Stimulated activated CD4-positive, alpha-beta T cell treated with anti-CD3 and anti-CD28 coated beads, Interleukin-4, amount 100 ng/mL, for 4 hours (primary cell): ENCODE results near the gene COL13A1.

Experiments used
- DNase-seq, 2 experiments: peaks; one replicate each; pipeline ENCODE4 v3.0.0-alpha.2; 2020

COL13A1 gene

DNA sequence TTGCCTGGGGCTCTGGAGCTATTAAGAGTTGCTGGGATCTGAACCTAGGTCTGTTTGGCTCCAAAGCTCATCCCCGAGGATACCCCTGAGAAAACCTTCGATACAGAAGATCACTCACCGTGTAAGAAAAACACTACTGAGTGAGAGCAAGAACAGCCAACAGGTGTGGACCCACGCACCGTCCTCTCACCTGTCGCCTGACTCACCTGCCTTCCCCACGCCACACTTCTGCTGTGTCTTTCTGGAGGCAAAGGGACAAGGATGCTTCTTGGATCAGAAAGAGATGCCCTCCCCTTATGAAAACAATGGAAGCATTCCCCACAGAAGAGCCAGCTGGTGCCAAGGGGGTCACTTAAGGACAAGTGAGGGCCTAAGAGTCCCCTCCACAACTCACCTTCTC, 46.7 kb downstream of the COL13A1 start:
- no peak for DNase-seq

DNA sequence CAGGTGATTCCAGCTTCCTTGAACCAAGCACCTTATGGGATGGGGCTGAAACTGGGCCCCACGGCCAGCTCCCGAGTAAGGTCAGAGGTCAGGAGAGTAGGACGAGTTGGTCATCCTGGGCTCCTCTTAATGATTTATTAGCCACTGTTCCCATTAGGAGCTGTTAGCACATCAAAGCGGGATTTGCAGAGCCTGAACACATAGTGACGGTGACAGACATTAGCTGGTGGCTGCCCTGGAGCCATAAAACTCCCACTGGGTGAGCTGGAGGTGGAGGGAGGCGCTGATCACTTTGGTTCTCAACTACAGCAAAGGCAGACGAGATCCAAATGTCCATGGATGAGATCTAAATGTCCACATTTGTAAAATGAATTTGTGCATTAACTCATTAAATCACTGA, 48.1 kb downstream of the COL13A1 start:
- no peak for DNase-seq

DNA sequence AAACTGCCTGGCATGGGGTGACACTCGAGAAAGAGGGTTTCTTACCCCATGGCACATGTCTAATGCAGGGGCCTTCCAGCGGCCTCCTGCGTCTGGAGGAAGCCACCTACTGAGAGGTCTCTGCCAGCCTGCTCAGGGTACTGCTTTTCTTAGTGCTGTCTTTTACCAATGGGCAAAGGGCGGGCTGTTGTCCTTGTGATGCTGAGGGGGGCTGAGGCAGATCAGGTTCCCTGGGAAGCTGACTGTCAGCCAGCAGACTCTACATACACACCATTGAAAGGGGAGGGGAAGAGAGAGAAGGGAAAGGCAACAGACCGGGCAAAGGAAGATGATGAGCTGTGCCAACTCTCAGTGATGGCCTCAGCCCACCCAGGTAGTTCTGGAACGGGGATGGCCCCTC, 48.7 kb downstream of the COL13A1 start:
- DNase-seq: no peak

DNA sequence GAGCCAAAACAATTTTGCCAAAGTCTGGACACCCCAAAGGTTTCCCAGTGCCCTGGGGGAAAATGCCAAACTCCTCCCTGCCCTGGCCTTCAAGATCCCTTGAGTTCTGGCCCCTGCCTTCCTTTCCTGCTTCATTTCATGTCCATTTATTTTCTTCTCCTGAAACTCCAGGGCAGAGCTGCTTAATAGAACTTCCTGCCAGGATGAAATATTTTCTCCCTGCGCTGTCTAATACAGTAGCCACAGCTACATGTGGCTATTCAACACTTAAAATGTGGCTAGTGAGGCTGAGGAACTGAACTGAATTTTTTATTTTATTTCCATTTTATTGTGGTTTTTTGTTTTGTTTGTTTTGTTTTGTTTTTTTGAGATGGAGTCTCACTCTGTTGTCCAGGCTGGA, 49.6 kb downstream of the COL13A1 start:
- DNase-seq: no peak

DNA sequence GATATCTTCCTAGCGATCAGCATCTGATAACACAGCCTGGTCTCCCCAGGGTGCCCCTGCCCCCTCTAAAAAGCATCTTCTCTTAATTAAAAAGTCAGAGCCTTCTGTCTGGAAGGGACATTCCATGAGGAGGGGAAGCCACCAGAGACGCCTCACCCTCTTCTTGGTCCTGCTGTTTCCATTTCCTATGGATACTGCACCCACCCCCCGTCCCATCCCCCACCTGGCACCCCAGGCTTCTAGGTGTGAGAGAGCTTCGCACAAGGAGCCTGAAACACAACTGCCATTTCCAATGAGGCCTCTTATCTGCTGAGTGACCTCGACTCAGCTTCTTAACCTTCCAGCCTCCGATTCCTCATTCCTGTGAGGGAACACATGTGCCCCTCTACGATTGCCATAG, 51.4 kb downstream of the COL13A1 start:
- no peak for DNase-seq

GRCh38 chr10:69854511-69855345, 53.0 kb downstream of the COL13A1 start:
- DNase-seq: no peak

DNA sequence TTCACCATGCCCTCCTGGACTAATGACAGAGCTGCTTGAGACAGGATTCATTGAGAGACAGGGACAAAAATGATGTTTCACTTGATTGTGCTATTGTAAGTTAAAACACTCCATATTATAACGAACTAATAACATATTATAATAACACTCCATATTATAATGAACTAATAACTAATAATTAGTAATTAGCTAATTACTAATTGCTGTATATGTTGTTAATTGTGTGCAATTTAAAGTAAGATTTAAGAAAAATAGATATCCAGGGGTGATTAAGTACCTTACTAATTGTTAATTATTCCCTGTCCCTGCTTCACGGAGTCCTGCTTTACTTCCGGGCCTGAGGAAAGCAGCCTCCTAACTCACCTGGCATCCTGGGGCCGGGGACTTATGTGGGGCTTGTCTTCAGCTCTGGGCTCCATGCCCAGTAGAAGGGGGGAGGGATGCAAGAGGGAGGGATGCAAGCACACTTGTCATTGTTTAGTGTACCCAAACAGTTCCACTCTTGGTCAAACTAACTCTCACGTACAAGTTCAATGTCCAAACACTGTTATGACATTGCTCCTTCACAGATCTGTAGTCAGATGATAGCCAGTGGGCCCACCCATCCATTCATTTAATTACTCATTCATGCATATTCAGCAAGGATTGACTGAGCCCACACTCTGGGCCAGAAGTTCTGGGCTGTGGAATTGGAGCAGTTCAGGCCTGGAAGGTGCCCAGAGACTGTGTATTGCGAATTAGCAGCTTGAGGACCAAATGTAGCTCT, 53.8 kb downstream of the COL13A1 start:
- DNase-seq: no peak

DNA sequence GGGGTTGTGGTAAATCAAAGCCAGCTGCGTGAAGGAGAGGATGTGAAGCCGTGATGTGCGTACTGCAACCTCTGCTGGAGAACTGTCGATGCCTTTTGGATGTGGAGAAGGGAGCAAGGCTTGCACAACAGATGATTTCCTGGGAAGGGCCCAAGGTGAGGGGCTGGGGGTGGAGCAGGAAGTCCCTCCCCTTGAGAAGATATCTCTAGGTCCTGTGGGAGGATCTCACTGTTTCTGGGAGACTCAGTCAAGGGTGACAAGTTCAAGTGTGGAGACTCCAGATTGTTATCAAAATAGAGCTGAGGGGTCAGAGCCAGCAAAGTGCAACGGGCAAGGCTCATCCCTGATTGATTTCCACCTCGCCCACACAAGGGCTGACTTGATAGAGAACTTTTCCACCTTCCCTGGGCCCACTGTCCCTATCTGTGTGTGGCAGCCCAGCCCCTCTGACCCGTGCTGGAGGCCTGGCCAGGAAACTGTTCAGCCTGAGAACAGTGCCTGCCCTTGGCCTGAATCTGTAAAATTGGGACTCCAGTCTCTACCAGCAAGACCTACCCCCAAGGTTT, 55.0 kb downstream of the COL13A1 start:
- DNase-seq: no peak

DNA sequence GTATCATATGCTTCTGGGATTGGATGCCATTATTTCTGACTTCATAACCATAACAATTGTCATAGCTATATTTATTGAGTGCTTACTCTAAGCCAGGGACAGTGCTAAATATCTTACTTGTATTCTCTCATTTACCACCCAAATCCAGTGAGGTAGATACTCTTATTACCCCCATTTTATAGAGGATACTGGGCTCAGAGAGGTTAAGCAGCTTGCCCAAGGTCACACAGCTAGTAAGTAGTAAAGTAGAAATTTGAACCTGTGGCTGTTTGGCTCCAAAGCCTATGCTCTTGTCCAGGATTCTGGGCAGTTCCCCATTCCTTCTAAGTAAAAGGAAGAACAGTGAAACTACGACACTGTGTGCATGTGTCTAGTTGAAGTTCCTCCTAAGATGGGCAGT, 56.5 kb downstream of the COL13A1 start:
- no peak for DNase-seq

- DNase-seq: no peak
Measured at GRCh38 chr10:69860271-69860670, 58.6 kb downstream of the COL13A1 start.

DNA sequence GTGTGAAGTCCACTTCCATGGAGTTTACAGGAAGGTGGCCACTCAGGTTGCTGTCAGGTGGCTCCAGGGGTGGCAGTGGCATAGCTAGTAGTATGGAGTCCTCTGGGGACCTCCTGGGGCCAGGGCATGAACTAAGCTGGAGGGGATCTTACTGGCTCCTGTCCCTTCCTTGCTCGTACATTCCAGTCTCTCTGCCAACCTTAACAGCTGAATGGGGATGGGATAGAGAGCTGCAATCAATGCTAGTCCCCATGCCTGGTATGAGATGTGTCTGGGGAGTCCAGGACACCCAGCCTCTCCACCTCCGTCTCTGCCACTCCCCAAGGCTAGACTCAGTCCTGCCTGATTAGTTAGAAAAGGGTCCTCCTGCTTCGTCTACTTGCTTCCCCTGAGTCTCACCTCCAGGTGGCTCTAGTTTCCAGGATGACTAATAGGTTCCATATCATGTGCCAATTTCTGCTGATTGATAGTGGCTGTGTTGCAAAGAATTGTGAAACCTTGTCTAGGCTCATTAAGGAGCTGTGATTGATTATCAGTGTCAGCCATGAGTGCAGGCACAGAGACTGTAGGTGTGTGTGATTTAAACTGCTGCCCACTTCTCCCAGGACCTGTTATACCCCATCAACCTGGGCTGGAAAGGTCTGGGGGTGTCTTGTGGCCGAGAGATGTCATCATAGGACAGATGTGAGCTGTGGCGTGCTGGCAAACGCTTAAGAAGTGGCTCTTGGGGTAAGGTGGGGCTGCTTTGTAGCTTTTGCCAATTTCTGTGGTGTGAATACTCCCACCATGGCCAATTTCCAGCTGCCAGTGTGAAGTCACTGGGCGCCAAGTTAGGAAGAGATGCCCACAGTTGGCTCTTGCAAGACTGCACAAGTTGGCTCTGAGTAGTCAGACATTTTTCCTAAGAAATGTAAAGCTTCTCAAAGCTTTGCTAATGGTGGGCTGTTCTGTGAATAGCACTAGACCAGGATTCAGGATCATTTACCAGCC, 59.8 kb downstream of the COL13A1 start:
- no peak for DNase-seq

DNA sequence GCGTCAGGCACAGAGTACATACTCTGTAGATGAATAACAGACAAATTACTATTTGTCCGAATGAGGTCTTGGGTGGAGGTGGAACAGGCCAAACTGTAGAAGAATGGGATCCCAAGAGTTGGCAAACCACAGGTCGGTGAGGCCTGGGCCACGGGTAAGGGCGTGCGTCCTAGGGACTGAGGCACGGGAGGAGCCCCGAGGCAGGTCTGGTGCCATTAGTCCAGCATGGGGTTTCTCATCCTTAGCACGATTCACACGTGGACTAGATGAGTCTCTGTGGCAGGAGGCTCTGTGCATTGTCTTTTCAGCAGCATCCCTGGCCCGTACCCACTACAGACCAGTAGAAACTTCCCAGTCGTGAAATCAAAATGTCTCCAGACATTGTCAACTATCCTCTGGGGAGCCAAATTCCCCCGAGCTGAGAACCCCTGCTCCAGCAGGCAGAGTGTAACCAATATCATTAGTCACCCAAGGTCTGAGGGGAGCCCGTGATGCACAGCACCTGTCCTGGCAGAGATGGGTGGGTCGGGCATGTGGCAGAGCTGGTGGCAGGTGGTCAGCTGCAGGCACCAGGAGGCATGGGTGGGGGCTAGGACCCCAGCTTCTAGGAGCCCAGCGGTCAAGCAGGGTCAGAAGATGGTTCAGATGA, 61.3 kb downstream of the COL13A1 start:
- DNase-seq: no peak

GRCh38 chr10:69863580-69863979, 61.9 kb downstream of the COL13A1 start:
- DNase-seq: no peak

GRCh38 chr10:69864321-69864720, 62.6 kb downstream of the COL13A1 start:
- no peak for DNase-seq

DNA sequence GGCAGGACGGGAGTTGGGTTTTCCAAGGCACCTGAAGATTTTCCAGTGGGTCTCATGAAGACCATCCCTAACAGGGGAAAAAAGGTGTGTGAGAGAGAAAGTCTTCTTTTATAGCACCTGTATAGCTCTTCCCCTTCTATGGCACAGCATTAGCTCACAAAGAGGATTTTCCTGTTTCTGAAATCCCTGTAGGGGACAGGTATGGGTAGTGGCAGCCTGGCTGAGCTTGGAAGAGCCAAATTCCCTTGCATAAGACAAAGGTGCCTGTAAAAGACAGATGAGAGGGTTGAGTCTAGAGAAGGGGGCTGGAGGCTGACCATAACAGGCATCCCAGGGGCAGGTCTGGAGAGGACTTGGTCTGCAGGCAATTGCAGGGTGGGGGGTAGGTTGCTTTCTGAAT, 63.7 kb downstream of the COL13A1 start:
- no peak for DNase-seq

DNA sequence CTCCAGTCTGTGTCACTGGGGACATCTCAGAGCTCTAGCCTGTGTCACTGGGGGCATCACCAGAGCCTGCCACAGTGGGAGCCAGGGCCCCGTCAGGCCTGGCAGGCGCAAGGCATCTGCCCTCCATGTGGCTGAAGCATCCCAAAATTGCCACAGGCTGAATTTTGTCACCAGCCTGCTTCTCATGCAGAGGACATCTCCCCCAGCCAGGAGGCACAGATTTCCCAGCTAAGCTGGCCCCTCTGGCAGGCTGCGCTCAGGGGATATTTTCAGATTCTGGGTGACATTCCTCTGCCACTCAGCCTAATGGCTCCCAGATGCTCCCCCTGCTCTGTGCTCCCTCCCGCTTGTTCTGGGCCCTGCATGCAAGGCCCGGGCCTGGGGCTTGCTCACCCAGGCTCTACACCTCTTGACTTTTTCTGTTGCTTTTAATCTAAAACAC, 64.6 kb downstream of the COL13A1 start:
- no peak for DNase-seq

GRCh38 chr10:69866688-69867461, 65.2 kb downstream of the COL13A1 start:
- DNase-seq: no peak

- no peak for DNase-seq
Measured at GRCh38 chr10:69867699-69868558, 66.2 kb downstream of the COL13A1 start.

- no peak for DNase-seq
Measured at GRCh38 chr10:69868821-69869220, 67.1 kb downstream of the COL13A1 start.

GRCh38 chr10:69869291-69869961, 67.7 kb downstream of the COL13A1 start:
- DNase-seq: no peak
